PC-3 (cell line): ENCODE results near the gene RABGAP1L.

Experiments
- EZH2 ChIP-seq: fragments of 300-600 bp; sonication (generic); IDR thresholded peaks from one replicate; pipeline ENCODE4 v1.6.1; 2017; ENCODE audit warnings: antibody characterized with exemption, mild to moderate bottlenecking, low read length; ENCODE audit not compliant: unreplicated experiment
- EZH2phosphoT487 ChIP-seq: fragments of 300-600 bp; sonication (generic); IDR thresholded peaks from 2 replicates; pipeline ENCODE4 v1.6.1; 2018; ENCODE audit warnings: mild to moderate bottlenecking, antibody characterized with exemption, low read length, borderline replicate concordance
- TF ChIP-seq, protein P1 (sequence below): fragments of 300-600 bp; sonication (generic); conservative IDR thresholded peaks from 2 replicates; pipeline ENCODE4 v1.5.1; 2017; ENCODE audit warnings: antibody characterized with exemption, low read depth, mild to moderate bottlenecking, low read length

DNA sequence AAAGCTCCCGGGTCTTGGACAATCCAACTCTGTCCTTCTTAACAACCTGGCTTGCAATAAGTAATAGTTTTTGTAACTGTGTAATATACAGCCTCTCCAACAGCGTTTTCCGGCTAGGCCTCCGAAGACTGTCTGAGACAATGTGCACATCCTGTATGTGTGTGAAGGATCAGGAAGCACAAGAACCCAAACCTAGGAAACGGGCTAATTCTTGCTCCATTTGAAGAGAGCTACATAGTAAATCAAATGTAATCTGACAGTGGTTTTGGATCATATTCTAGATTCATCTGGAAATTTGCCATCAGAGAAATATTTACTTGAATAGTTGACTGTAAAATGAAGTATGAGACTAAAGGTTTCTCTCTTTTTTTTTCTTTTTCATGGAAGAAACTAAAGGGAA lies 289.7 kb downstream of the RABGAP1L start:
- TF ChIP-seq, protein P1, sequence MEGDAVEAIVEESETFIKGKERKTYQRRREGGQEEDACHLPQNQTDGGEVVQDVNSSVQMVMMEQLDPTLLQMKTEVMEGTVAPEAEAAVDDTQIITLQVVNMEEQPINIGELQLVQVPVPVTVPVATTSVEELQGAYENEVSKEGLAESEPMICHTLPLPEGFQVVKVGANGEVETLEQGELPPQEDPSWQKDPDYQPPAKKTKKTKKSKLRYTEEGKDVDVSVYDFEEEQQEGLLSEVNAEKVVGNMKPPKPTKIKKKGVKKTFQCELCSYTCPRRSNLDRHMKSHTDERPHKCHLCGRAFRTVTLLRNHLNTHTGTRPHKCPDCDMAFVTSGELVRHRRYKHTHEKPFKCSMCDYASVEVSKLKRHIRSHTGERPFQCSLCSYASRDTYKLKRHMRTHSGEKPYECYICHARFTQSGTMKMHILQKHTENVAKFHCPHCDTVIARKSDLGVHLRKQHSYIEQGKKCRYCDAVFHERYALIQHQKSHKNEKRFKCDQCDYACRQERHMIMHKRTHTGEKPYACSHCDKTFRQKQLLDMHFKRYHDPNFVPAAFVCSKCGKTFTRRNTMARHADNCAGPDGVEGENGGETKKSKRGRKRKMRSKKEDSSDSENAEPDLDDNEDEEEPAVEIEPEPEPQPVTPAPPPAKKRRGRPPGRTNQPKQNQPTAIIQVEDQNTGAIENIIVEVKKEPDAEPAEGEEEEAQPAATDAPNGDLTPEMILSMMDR = no peak
- TF ChIP-seq EZH2 (no peak), EZH2phosphoT487 (no peak)
